IMR-90 (cell line): ENCODE results near the gene AATF. TPM values are rescaled to one million over a fixed set of nuclear protein-coding genes. Genes with fewer than 3 reads are reported as not detected.

ENCODE experiments used
- ATAC-seq: fragments of 200-7000 bp; cut with Tn5 transposase; 2 replicates; pipeline ENCODE4 v1.9.1; 2020; ENCODE audit warnings: low read depth, mild to moderate bottlenecking, moderate library complexity
- BruUV-seq: library from RNA; stranded (reverse); fragments of 400-500 nt; replicated peaks from 2 replicates; lab custom pipeline; 2021; lab: Mats Ljungman, UMichigan
- CTCF ChIA-PET: fragments of 300-600 bp; formaldehyde crosslinking; extraction: SDS; loops from one replicate; lab custom pipeline; 2021; ENCODE audit warnings: antibody characterized with exemption; lab: Yijun Ruan, JAX
- POLR2A ChIA-PET: fragments of 300-600 bp; sonication (Branson Sonifier 250); formaldehyde crosslinking; loops from one replicate; lab custom pipeline; 2022; ENCODE audit warnings: antibody characterized with exemption; ENCODE audit not compliant: unreplicated experiment; lab: Charles Lee
- DNase-seq: peaks from one replicate; pipeline ENCODE4 v3.0.0; 2013
- H2AFZ ChIP-seq: replicated peaks from 2 replicates; pipeline ENCODE3; 2013; ENCODE audit warnings: low read length, mild to moderate bottlenecking; ENCODE audit not compliant: poor library complexity
- H2AK5ac ChIP-seq: 2 replicates; pipeline ENCODE4 v1.6.1; 2013; ENCODE audit warnings: low read depth, low read length, inconsistent platforms
- H2AK9ac ChIP-seq: replicated peaks from 2 replicates; pipeline ENCODE3; 2013; ENCODE audit warnings: mild to moderate bottlenecking, low read depth, low read length, moderate library complexity; ENCODE audit not compliant: poor library complexity
- H2BK120ac ChIP-seq: 2 replicates; pipeline ENCODE4 v1.6.1; 2013; ENCODE audit warnings: low read depth, low read length, inconsistent platforms
- H2BK15ac ChIP-seq: 3 replicates; pipeline ENCODE4 v1.6.1; 2013; ENCODE audit warnings: low read depth, low read length, inconsistent platforms
- H2BK20ac ChIP-seq: 2 replicates; pipeline ENCODE4 v1.6.1; 2013; ENCODE audit warnings: low read depth, mild to moderate bottlenecking, inconsistent platforms, low read length, moderate library complexity
- H2BK5ac ChIP-seq: 2 replicates; pipeline ENCODE4 v1.6.1; 2013; ENCODE audit warnings: mild to moderate bottlenecking, low read depth, low read length, inconsistent platforms; ENCODE audit not compliant: poor library complexity, severe bottlenecking
- H3K14ac ChIP-seq: replicated peaks from 2 replicates; pipeline ENCODE4 v1.6.1; 2013; ENCODE audit warnings: low read depth, low read length, inconsistent platforms
- H3K18ac ChIP-seq: 2 replicates; pipeline ENCODE4 v1.6.1; 2013; ENCODE audit warnings: low read depth, low read length, control low read depth
- H3K23ac ChIP-seq: 2 replicates; pipeline ENCODE4 v1.6.1; 2013; ENCODE audit warnings: low read depth, low read length, inconsistent platforms
- H3K27ac ChIP-seq: 2 replicates; pipeline ENCODE4 v1.5.1; 2013; ENCODE audit warnings: mild to moderate bottlenecking, control low read depth, low read length; ENCODE audit not compliant: insufficient read depth
- H3K27me3 ChIP-seq: 2 replicates; pipeline ENCODE4 v1.6.1; 2013; ENCODE audit warnings: low read length; ENCODE audit not compliant: control insufficient read depth, insufficient read depth
- H3K36me3 ChIP-seq: 2 replicates; pipeline ENCODE4 v1.6.1; 2013; ENCODE audit warnings: low read length, mixed read lengths; ENCODE audit not compliant: control insufficient read depth, insufficient read depth
- H3K4ac ChIP-seq: 2 replicates; pipeline ENCODE4 v1.6.1; 2013; ENCODE audit warnings: low read depth, low read length, inconsistent platforms
- H3K4me1 ChIP-seq: 2 replicates; pipeline ENCODE4 v1.6.1; 2013; ENCODE audit warnings: low read length, mixed read lengths; ENCODE audit not compliant: control insufficient read depth, insufficient read depth
- H3K4me2 ChIP-seq: 2 replicates; pipeline ENCODE4 v1.6.1; 2013; ENCODE audit warnings: low read depth, mild to moderate bottlenecking, control low read depth, low read length, moderate library complexity
- H3K4me3 ChIP-seq: 2 replicates; pipeline ENCODE4 v1.5.1; 2013; ENCODE audit warnings: low read depth, mild to moderate bottlenecking, control low read depth, low read length, moderate library complexity; ENCODE audit not compliant: insufficient read depth
- H3K56ac ChIP-seq: 2 replicates; pipeline ENCODE4 v1.6.1; 2013; ENCODE audit warnings: low read length, inconsistent platforms; ENCODE audit not compliant: insufficient read depth; ENCODE audit errors: extremely low read depth
- H3K79me1 ChIP-seq, 2 experiments: 2 replicates each; pipeline ENCODE4 v1.6.1; 2013; ENCODE audit warnings: low read length in 2 of 2, inconsistent platforms in 1 of 2, low read depth in 1 of 2
- H3K9ac ChIP-seq: 2 replicates; pipeline ENCODE4 v1.6.1; 2013; ENCODE audit warnings: low read depth, low read length, control low read depth
- H3K9me1 ChIP-seq: 2 replicates; pipeline ENCODE4 v1.6.1; 2013; ENCODE audit warnings: low read length, inconsistent platforms; ENCODE audit not compliant: insufficient read depth
- H3K9me3 ChIP-seq: 2 replicates; pipeline ENCODE4 v1.6.1; 2013; ENCODE audit warnings: low read length; ENCODE audit not compliant: control insufficient read depth, insufficient read depth
- H4K20me1 ChIP-seq: 2 replicates; pipeline ENCODE4 v1.6.1; 2013; ENCODE audit warnings: low read length, inconsistent platforms; ENCODE audit not compliant: insufficient read depth
- H4K5ac ChIP-seq: 2 replicates; pipeline ENCODE4 v1.6.1; 2013; ENCODE audit warnings: mild to moderate bottlenecking, low read depth, low read length, control low read depth
- H4K8ac ChIP-seq, 2 experiments: 2 replicates each; pipeline ENCODE4 v1.6.1; 2013; ENCODE audit warnings: low read depth in 2 of 2, low read length in 2 of 2, control low read depth in 1 of 2, inconsistent platforms in 1 of 2
- H4K91ac ChIP-seq: 2 replicates; pipeline ENCODE4 v1.6.1; 2013; ENCODE audit warnings: low read depth, low read length, inconsistent platforms; ENCODE audit not compliant: insufficient read depth
- BHLHE40 ChIP-seq: fragments of 150-350 bp; IDR thresholded peaks from 2 replicates; pipeline ENCODE4 v1.6.1; 2016; ENCODE audit warnings: mild to moderate bottlenecking, low read depth, low read length
- CEBPB ChIP-seq: IDR thresholded peaks from 2 replicates; pipeline ENCODE4 v1.6.1; 2012; ENCODE audit warnings: low read depth, low read length, improper control_type of control experiment
- CHD1 ChIP-seq: IDR thresholded peaks from 2 replicates; pipeline ENCODE4 v1.6.1; 2012; ENCODE audit warnings: low read depth, low read length, improper control_type of control experiment
- CTCF ChIP-seq: conservative IDR thresholded peaks from 2 replicates; pipeline ENCODE4 v1.5.1; 2012; ENCODE audit warnings: mild to moderate bottlenecking, low read depth, low read length, improper control_type of control experiment
- ELK1 ChIP-seq: fragments of 150-350 bp; IDR thresholded peaks from 2 replicates; pipeline ENCODE4 v1.6.1; 2016; ENCODE audit warnings: low read depth, mild to moderate bottlenecking, low read length, moderate library complexity, borderline replicate concordance
- FOS ChIP-seq: fragments of 150-350 bp; IDR thresholded peaks from 2 replicates; pipeline ENCODE4 v1.6.1; 2016; ENCODE audit warnings: low read depth, low read length
- MAFK ChIP-seq: IDR thresholded peaks from 2 replicates; pipeline ENCODE4 v1.6.1; 2012; ENCODE audit warnings: low read depth, low read length, improper control_type of control experiment
- MAZ ChIP-seq: IDR thresholded peaks from 2 replicates; pipeline ENCODE4 v1.6.1; 2012; ENCODE audit warnings: low read depth, mild to moderate bottlenecking, low read length, improper control_type of control experiment, moderate library complexity, borderline replicate concordance
- MXI1 ChIP-seq: IDR thresholded peaks from 2 replicates; pipeline ENCODE4 v1.6.1; 2012; ENCODE audit warnings: low read depth, mild to moderate bottlenecking, low read length, moderate library complexity, borderline replicate concordance
- NFE2L2 ChIP-seq: fragments of 150-350 bp; IDR thresholded peaks from 2 replicates; pipeline ENCODE4 v1.6.1; 2016; ENCODE audit warnings: low read depth, mild to moderate bottlenecking, low read length
- POLR2A ChIP-seq: IDR thresholded peaks from 2 replicates; pipeline ENCODE4 v1.6.1; 2012; ENCODE audit warnings: mild to moderate bottlenecking, low read depth, low read length
- RCOR1 ChIP-seq: IDR thresholded peaks from 2 replicates; pipeline ENCODE4 v1.6.1; 2012; ENCODE audit warnings: mild to moderate bottlenecking, low read length, improper control_type of control experiment; ENCODE audit not compliant: insufficient replicate concordance
- RFX5 ChIP-seq: IDR thresholded peaks from 2 replicates; pipeline ENCODE4 v1.8.0; 2012; ENCODE audit warnings: low read depth, mild to moderate bottlenecking, low read length, moderate library complexity
- SMC3 ChIP-seq: fragments of 150-350 bp; IDR thresholded peaks from 2 replicates; pipeline ENCODE4 v1.6.1; 2016; ENCODE audit warnings: low read depth, mild to moderate bottlenecking, antibody characterized with exemption, low read length, moderate library complexity
- USF2 ChIP-seq: fragments of 150-350 bp; IDR thresholded peaks from 2 replicates; pipeline ENCODE4 v1.6.1; 2017; ENCODE audit warnings: mild to moderate bottlenecking, antibody characterized with exemption, low read length, low read depth
- WGBS, 2 experiments: methylation state at CpG; one replicate each; pipeline versions ENCODE4 v1.1.5 to v1.1.7; 2013; ENCODE audit warnings: missing lambda C conversion rate in 2 of 2; ENCODE audit not compliant: insufficient read length in 1 of 2; ENCODE audit errors: extremely low coverage in 2 of 2; 5-methylcytosine and 5-hydroxymethylcytosine counted together
- dilution Hi-C: fragments of 300-500 bp; cut with HindIII; formaldehyde crosslinking; loops from one replicate; pipeline ENCODE4 v1.14.3; 2018; ENCODE audit warnings: low sequenced_read_pairs; ENCODE audit not compliant: unreplicated experiment
- in situ Hi-C: fragments of 300-500 bp; cut with MboI; formaldehyde crosslinking; loops from 3 replicates; pipeline ENCODE4 v1.14.3; 2019; ENCODE audit warnings: low sequenced_read_pairs, inconsistent platforms, mixed read lengths
- intact Hi-C: fragments of 100-400 bp; cut with micrococcal nuclease; formaldehyde crosslinking; loops from 2 replicates; pipeline ENCODE4 v1.10.0; 2022
- polyA plus RNA-seq, 3 experiments: library from polyadenylated mRNA; depleted of rRNA; stranded (reverse); fragments of >200 nt; gene quantifications; 2 replicates each; pipeline ENCODE4 v1.2.3, GENCODE V29; 2012; ENCODE audit warnings: low replicate concordance in 1 of 3
- total RNA-seq: library from RNA; depleted of rRNA; stranded (reverse); fragments of >200 nt; gene quantifications from 2 replicates; pipeline ENCODE4 v1.2.3, GENCODE V29; 2012

AATF gene
- total and polyA plus RNA-seq, 2 of the 4 experiments (the other 2 are of a cell fraction) = 21.0 to 34.8 TPM

- TF ChIP-seq SMC3 (no peak), POLR2A (no peak), NFE2L2 (no peak), CTCF (no peak), BHLHE40 (no peak), FOS (no peak), RCOR1 (no peak), MXI1 (no peak), USF2 (no peak), ELK1 (no peak), CEBPB (no peak), MAFK (no peak), RFX5 (no peak), CHD1 (no peak), MAZ (no peak)
- H2AK5ac ChIP-seq = no peak overlapping the region
- peaks cover 11% of the 10 kb centered on the region; the same call in 1 of the 2 replicates for H3K9me1 ChIP-seq
- H2BK5ac ChIP-seq = no peak overlapping the region
- no peaks in the 10 kb centered on the region for H3K79me1 ChIP-seq
- no peaks in the 10 kb centered on the region for H4K20me1 ChIP-seq
- H3K36me3 ChIP-seq = peaks cover 34% of the 10 kb centered on the region
- DNase-seq (no peak), ATAC-seq (no peak)
- H4K5ac ChIP-seq = no peak overlapping the region
- no peak overlapping the region for H3K14ac ChIP-seq
- ChIA-PET CTCF (no interaction called here), POLR2A (no interaction called here)
- no peak overlapping the region for H2BK20ac ChIP-seq
- no peak overlapping the region for H3K27ac ChIP-seq
- in situ Hi-C loops (no loop called here), dilution Hi-C loops (no loop called here), intact Hi-C loops (no loop called here)
- no peak overlapping the region for H2BK120ac ChIP-seq
- no CpG with 5 or more reads among the region's 4 CpGs for WGBS, 2 experiments
- no peak overlapping the region for H3K9ac ChIP-seq
- H3K4me1 ChIP-seq = peaks cover 2% of the 10 kb centered on the region; the same call in 1 of the 2 replicates
- no TSS peak for BruUV-seq
- no peak overlapping the region for H3K4me2 ChIP-seq
- H3K4me3 ChIP-seq = no peak overlapping the region
- H3K23ac ChIP-seq = no peak overlapping the region
- H2AFZ ChIP-seq = no peak overlapping the region
- no peak overlapping the region for H4K91ac ChIP-seq
- no peak overlapping the region for H3K18ac ChIP-seq
- no peaks in the 10 kb centered on the region for H3K9me3 ChIP-seq
- no peak overlapping the region for H3K56ac ChIP-seq
- H3K4ac ChIP-seq = no peak overlapping the region
- no peaks in the 10 kb centered on the region for H3K27me3 ChIP-seq
- no peak overlapping the region for H2AK9ac ChIP-seq
- no peak overlapping the region for H4K8ac ChIP-seq
- H2BK15ac ChIP-seq = no peak overlapping the region
Measured at GRCh38 chr17:37094391-37094790, 145.6 kb downstream of the AATF start.
